H9 (cell line): ENCODE measurements around the gene TRAP1. TPM values are rescaled to one million over a fixed set of nuclear protein-coding genes. Genes with fewer than 3 reads are reported as not detected.

Source experiments
- DNase-seq: peaks from one replicate; pipeline ENCODE4 v3.0.0-alpha.2; 2017
- H2AFZ ChIP-seq: one replicate; pipeline ENCODE4 v1.6.1; 2013; ENCODE audit warnings: mild to moderate bottlenecking, low read length, control low read depth, moderate library complexity
- H2AK5ac ChIP-seq: 2 replicates; pipeline ENCODE4 v1.6.1; 2013; ENCODE audit warnings: low read length, control low read depth, mixed read lengths; ENCODE audit not compliant: insufficient read length
- H2BK120ac ChIP-seq: one replicate; pipeline ENCODE4 v1.6.1; 2013; ENCODE audit warnings: low read depth, mild to moderate bottlenecking, low read length, control low read depth, inconsistent platforms; ENCODE audit not compliant: poor library complexity, severe bottlenecking
- H2BK12ac ChIP-seq: 2 replicates; pipeline ENCODE4 v1.6.1; 2013; ENCODE audit warnings: low read length, control low read depth, mixed read lengths, low read depth; ENCODE audit not compliant: insufficient read length
- H2BK15ac ChIP-seq: 2 replicates; pipeline ENCODE4 v1.6.1; 2013; ENCODE audit warnings: low read depth, low read length, control low read depth
- H2BK20ac ChIP-seq: one replicate; pipeline ENCODE4 v1.6.1; 2013; ENCODE audit warnings: low read depth, mild to moderate bottlenecking, low read length, control low read depth, inconsistent platforms; ENCODE audit not compliant: poor library complexity, severe bottlenecking
- H2BK5ac ChIP-seq: 2 replicates; pipeline ENCODE4 v1.6.1; 2013; ENCODE audit warnings: low read length, control low read depth, mixed read lengths; ENCODE audit not compliant: insufficient read length
- H3K14ac ChIP-seq: 2 replicates; pipeline ENCODE4 v1.6.1; 2013; ENCODE audit warnings: low read length, control low read depth; ENCODE audit not compliant: insufficient read depth
- H3K18ac ChIP-seq: 2 replicates; pipeline ENCODE4 v1.6.1; 2013; ENCODE audit warnings: low read depth, mild to moderate bottlenecking, mixed read lengths, low read length, control low read depth; ENCODE audit not compliant: insufficient read length
- H3K23ac ChIP-seq: 2 replicates; pipeline ENCODE4 v1.6.1; 2013; ENCODE audit warnings: low read length, control low read depth, mixed read lengths, low read depth; ENCODE audit not compliant: insufficient read length
- H3K23me2 ChIP-seq: 2 replicates; pipeline ENCODE4 v1.6.1; 2013; ENCODE audit warnings: low read depth, mild to moderate bottlenecking, mixed read lengths, low read length, control low read depth; ENCODE audit not compliant: insufficient read length, poor library complexity, severe bottlenecking
- H3K27ac ChIP-seq: 2 replicates; pipeline ENCODE4 v1.5.1; 2013; ENCODE audit warnings: low read length, control low read depth, mixed read lengths, low read depth; ENCODE audit not compliant: insufficient read length
- H3K27me3 ChIP-seq: 2 replicates; pipeline ENCODE4 v1.6.1; 2013; ENCODE audit warnings: low read length, control low read depth, inconsistent platforms; ENCODE audit not compliant: insufficient read depth
- H3K4ac ChIP-seq: 2 replicates; pipeline ENCODE4 v1.6.1; 2013; ENCODE audit warnings: low read depth, mild to moderate bottlenecking, control low read depth, inconsistent platforms, low read length, moderate library complexity
- H3K4me1 ChIP-seq: 2 replicates; pipeline ENCODE4 v1.6.1; 2013; ENCODE audit warnings: low read length, control low read depth, inconsistent platforms; ENCODE audit not compliant: insufficient read depth
- H3K4me2 ChIP-seq: 2 replicates; pipeline ENCODE4 v1.6.1; 2013; ENCODE audit warnings: low read length, control low read depth, mixed read lengths; ENCODE audit not compliant: insufficient read length, insufficient read depth
- H3K56ac ChIP-seq: 2 replicates; pipeline ENCODE4 v1.6.1; 2013; ENCODE audit warnings: low read depth, mild to moderate bottlenecking, mixed read lengths, low read length, control low read depth; ENCODE audit not compliant: insufficient read length
- H3K79me1 ChIP-seq: 2 replicates; pipeline ENCODE4 v1.6.1; 2013; ENCODE audit warnings: low read depth, mild to moderate bottlenecking, moderate library complexity, low read length, control low read depth, inconsistent platforms; ENCODE audit not compliant: insufficient read depth, poor library complexity, severe bottlenecking
- H3K79me2 ChIP-seq: 2 replicates; pipeline ENCODE4 v1.6.1; 2013; ENCODE audit warnings: low read length, control low read depth, inconsistent platforms; ENCODE audit not compliant: insufficient read depth
- H3K9ac ChIP-seq: 2 replicates; pipeline ENCODE4 v1.6.1; 2013; ENCODE audit warnings: low read length, control low read depth, mixed read lengths; ENCODE audit not compliant: insufficient read length; ENCODE audit errors: extremely low read depth
- H3K9me3 ChIP-seq: one replicate; pipeline ENCODE4 v1.6.1; 2013; ENCODE audit warnings: low read depth, low read length, inconsistent platforms; ENCODE audit not compliant: control insufficient read depth
- H3T11ph ChIP-seq: one replicate; pipeline ENCODE4 v1.6.1; 2013; ENCODE audit warnings: mild to moderate bottlenecking, low read length, control low read depth, inconsistent platforms
- H4K20me1 ChIP-seq: one replicate; pipeline ENCODE4 v1.6.1; 2013; ENCODE audit not compliant: control insufficient read depth, insufficient read length, insufficient read depth
- H4K5ac ChIP-seq: 2 replicates; pipeline ENCODE4 v1.6.1; 2013; ENCODE audit warnings: low read depth, mild to moderate bottlenecking, mixed read lengths, low read length, control low read depth; ENCODE audit not compliant: insufficient read length
- H4K8ac ChIP-seq: replicated peaks from 2 replicates; pipeline ENCODE4 v1.6.1; 2013; ENCODE audit warnings: low read length, control low read depth, mixed read lengths, low read depth; ENCODE audit not compliant: insufficient read length
- H4K91ac ChIP-seq: 2 replicates; pipeline ENCODE4 v1.6.1; 2013; ENCODE audit warnings: low read depth, mild to moderate bottlenecking, moderate library complexity, mixed read lengths, low read length, control low read depth; ENCODE audit not compliant: insufficient read length
- H3K27ac Mint-ChIP-seq, 3 experiments: 2 replicates in 2 of 3; 3 replicates in 1 of 3; pipeline ENCODE4 v1.8.0; 2020 to 2021; ENCODE audit warnings: mixed read lengths in 3 of 3, mild to moderate bottlenecking in 1 of 3, moderate library complexity in 1 of 3
- H3K27me3 Mint-ChIP-seq: 2 replicates; pipeline ENCODE4 v1.8.0; 2021; ENCODE audit warnings: low read depth, mild to moderate bottlenecking, moderate library complexity, mixed read lengths
- H3K36me3 Mint-ChIP-seq, 3 experiments: 2 replicates in 2 of 3; 3 replicates in 1 of 3; pipeline ENCODE4 v1.8.0; 2020 to 2021; ENCODE audit warnings: low read depth in 3 of 3, mixed read lengths in 3 of 3; ENCODE audit not compliant: insufficient read depth in 1 of 3
- H3K4me1 Mint-ChIP-seq, 2 experiments: 2 replicates each; pipeline ENCODE4 v1.8.0; 2020; ENCODE audit warnings: mixed read lengths in 2 of 2
- H3K4me3 Mint-ChIP-seq, 2 experiments: 2 replicates in 1 of 2; 3 replicates in 1 of 2; pipeline ENCODE4 v1.8.0; 2020 to 2021; ENCODE audit warnings: mild to moderate bottlenecking in 2 of 2, mixed read lengths in 2 of 2, moderate library complexity in 1 of 2
- H3K9me3 Mint-ChIP-seq, 2 experiments: 2 replicates in 1 of 2; 3 replicates in 1 of 2; pipeline ENCODE4 v1.8.0; 2020; ENCODE audit warnings: mild to moderate bottlenecking in 2 of 2, mixed read lengths in 2 of 2, moderate library complexity in 1 of 2
- CTCF ChIP-seq: fragments of 200-600 bp; sonication (generic); conservative IDR thresholded peaks from 3 replicates; pipeline ENCODE4 v1.8.0; 2021; ENCODE audit warnings: antibody characterized with exemption, mild to moderate bottlenecking
- WGBS: extraction: QIAGEN DNeasy Blood & Tissue Kit; methylation state at CpG from one replicate; pipeline ENCODE4 v1.1.7; 2013; ENCODE audit warnings: missing lambda C conversion rate, low lambda C conversion rate, mixed read lengths; ENCODE audit not compliant: insufficient read length; ENCODE audit errors: extremely low coverage; 5-methylcytosine and 5-hydroxymethylcytosine counted together
- total RNA-seq: library from RNA; stranded (reverse); gene quantifications from 2 replicates; pipeline ENCODE4 v1.2.1, GENCODE V29; 2021

Gene TRAP1
- total RNA-seq, 1 experiment from 2014 or later: 211 TPM

- Histone ChIP-seq H3K23ac (no peak overlapping the region), H3K4me1 (no peaks in the 10 kb centered on the region), H4K5ac (no peak overlapping the region), H3K18ac (no peak overlapping the region), H2BK15ac (no peak overlapping the region), H3K4ac (no peak overlapping the region), H2BK120ac (no peak overlapping the region), H2BK12ac (no peak overlapping the region), H3K4me2 (no peak overlapping the region), H3K79me2 (no peaks in the 10 kb centered on the region), H3K27me3 (no peaks in the 10 kb centered on the region), H3K9ac (no peak overlapping the region), H4K20me1 (no peaks in the 10 kb centered on the region), H3K23me2 (no peaks in the 10 kb centered on the region), H2AK5ac (no peak overlapping the region), H3T11ph (no peak overlapping the region), H4K8ac (no peak overlapping the region), H2AFZ (no peak overlapping the region), H2BK5ac (no peak overlapping the region), H3K56ac (no peak overlapping the region), H3K79me1 (no peaks in the 10 kb centered on the region), H3K9me3 (no peaks in the 10 kb centered on the region), H4K91ac (no peak overlapping the region), H2BK20ac (no peak overlapping the region), H3K14ac (no peak overlapping the region), H3K27ac (no peak overlapping the region)
- Mint-ChIP-seq H3K27me3 (no peaks in the 10 kb centered on the region; the same call in 1 of the 2 replicates), H3K9me3 (no peaks in the 10 kb centered on the region; a peak in 1 of 5 replicates), H3K27ac (peak overlapping the region in 1 of 3 experiments; percentile 26; a peak in 1 of 7 replicates), H3K36me3 (peaks cover 44 to 69% (median 68%) of the 10 kb centered on the region in 3 experiments), H3K4me1 (no peaks in the 10 kb centered on the region), H3K4me3 (no peak overlapping the region; a peak in 1 of 5 replicates)
- no CpG with 5 or more reads among the region's 49 CpGs for WGBS
- TF ChIP-seq CTCF: no peak
- no peak for DNase-seq
Measured at GRCh38 chr16:3729161-3730112, 12.1 kb upstream of the TRAP1 start.
